GM18520 (cell line): ENCODE data around the gene GORAB.

Experiments used
- ATAC-seq: cut with Tn5 transposase; IDR thresholded peaks from one replicate; pipeline ENCODE4 v1.9.1; 2021; ENCODE audit not compliant: unreplicated experiment

GORAB gene

GRCh38 chr1:170587253-170587593 lies 55.3 kb downstream of the GORAB start:
- no peak for ATAC-seq

GRCh38 chr1:170590921-170591705 lies 59.1 kb downstream of the GORAB start:
- ATAC-seq = no peak

GRCh38 chr1:170592591-170593111 lies 60.7 kb downstream of the GORAB start:
- ATAC-seq = no peak

GRCh38 chr1:170593173-170594011 lies 61.4 kb downstream of the GORAB start:
- ATAC-seq = no peak

- no peak for ATAC-seq
These were observed 62.2 kb downstream of the GORAB start for GRCh38 chr1:170594066-170594626.

- no peak for ATAC-seq
These were observed 64.7 kb downstream of the GORAB start for GRCh38 chr1:170596701-170597100.

GRCh38 chr1:170598618-170599017 lies 66.7 kb downstream of the GORAB start:
- no peak for ATAC-seq

- ATAC-seq = no peak
These were observed 67.1 kb downstream of the GORAB start for GRCh38 chr1:170599033-170599432.

- no peak for ATAC-seq
These were observed 69.9 kb downstream of the GORAB start for GRCh38 chr1:170601866-170602265.
